Measurements from ENCODE around the gene JAKMIP3. TPM values are rescaled to one million over a fixed set of nuclear protein-coding genes. Genes with fewer than 3 reads are reported as not detected.

Gene JAKMIP3
- polyA plus RNA-seq, 1 experiment, result 0.19 TPM

- peaks cover 8% of the 10 kb centered on the region; the same call in 1 of the 2 replicates for H3K9me3 ChIP-seq (ENCODE audit: control insufficient read depth, insufficient read depth, low read length)
- no peak overlapping the region for H3K27ac ChIP-seq (ENCODE audit: low read depth, low read length)
- peaks cover 11% of the 10 kb centered on the region for H3K27me3 ChIP-seq (ENCODE audit: control insufficient read depth, insufficient read depth, low read length)
- no peak overlapping the region for H3K4me3 ChIP-seq (ENCODE audit: low read depth, low read length)
- no peak for TF ChIP-seq CTCF (IDR thresholded peaks at IDR 0.05; ENCODE audit: low read depth, low read length)
- ChIA-PET POLR2A (no interaction called here), CTCF (no interaction called here)
- DNase-seq (ENCODE audit: low read depth, low spot score), result no peak
These were observed 42.5 kb downstream of the JAKMIP3 start for GRCh38 chr10:132107949-132108877.

GRCh38 chr10:132109341-132110110 lies 43.8 kb downstream of the JAKMIP3 start:
- TF ChIP-seq CTCF (IDR thresholded peaks at IDR 0.05; ENCODE audit: low read depth, low read length), result no peak
- ChIA-PET POLR2A (no interaction called here), CTCF (interaction anchor here (0.5 kb wide), 1 partner anchor 205 kb away, joined by 3 read pairs; no protein-coding TSS in a partner anchor)
- no peak overlapping the region for H3K27ac ChIP-seq (ENCODE audit: low read depth, low read length)
- no peak overlapping the region for H3K4me3 ChIP-seq (ENCODE audit: low read depth, low read length)
- no peak for DNase-seq (ENCODE audit: low read depth, low spot score)
- H3K27me3 ChIP-seq (ENCODE audit: control insufficient read depth, insufficient read depth, low read length), result peaks cover 11% of the 10 kb centered on the region
- peaks cover 5% of the 10 kb centered on the region; the same call in 1 of the 2 replicates for H3K9me3 ChIP-seq (ENCODE audit: control insufficient read depth, insufficient read depth, low read length)

- Histone ChIP-seq H3K4me3 (ENCODE audit: low read depth, low read length) (no peak overlapping the region), H3K27ac (ENCODE audit: low read depth, low read length) (no peak overlapping the region), H3K27me3 (ENCODE audit: control insufficient read depth, insufficient read depth, low read length) (peaks cover 11% of the 10 kb centered on the region), H3K9me3 (ENCODE audit: control insufficient read depth, insufficient read depth, low read length) (peaks cover 2% of the 10 kb centered on the region; the same call in 1 of the 2 replicates)
- TF ChIP-seq CTCF (IDR thresholded peaks at IDR 0.05; ENCODE audit: low read depth, low read length), result no peak
- CTCF ChIA-PET, result interaction anchor here (0.5 kb wide), 1 partner anchor 205 kb away, joined by 3 read pairs; no protein-coding TSS in a partner anchor
- POLR2A ChIA-PET, result no interaction called here
- DNase-seq (ENCODE audit: low read depth, low spot score), result no peak
These were observed 44.4 kb downstream of the JAKMIP3 start for GRCh38 chr10:132110111-132110521.

GRCh38 chr10:132110713-132111112 lies 45.0 kb downstream of the JAKMIP3 start:
- no peak for TF ChIP-seq CTCF (IDR thresholded peaks at IDR 0.05; ENCODE audit: low read depth, low read length)

More at GRCh38 chr10:132110713-132111112, 45.0 kb downstream of the JAKMIP3 start:
- H3K9me3 ChIP-seq (ENCODE audit: control insufficient read depth, insufficient read depth, low read length), result peaks cover 5% of the 10 kb centered on the region; the same call in 1 of the 2 replicates
- ChIA-PET POLR2A (no interaction called here), CTCF (no interaction called here)
- H3K27me3 ChIP-seq (ENCODE audit: control insufficient read depth, insufficient read depth, low read length), result peaks cover 11% of the 10 kb centered on the region
- H3K4me3 ChIP-seq (ENCODE audit: low read depth, low read length), result no peak overlapping the region
- no peak overlapping the region for H3K27ac ChIP-seq (ENCODE audit: low read depth, low read length)
- DNase-seq (ENCODE audit: low read depth, low spot score), result no peak
